K562 (cell line): ENCODE data around the gene PNPLA7. TPM values are rescaled to one million over a fixed set of nuclear protein-coding genes. Genes with fewer than 3 reads are reported as not detected.

Experiments
- ATAC-seq: fragments of 200-7000 bp; cut with Tn5 transposase; 3 replicates; pipeline ENCODE4 v1.9.1; 2020; ENCODE audit warnings: moderate library complexity
- BruUV-seq: library from RNA; stranded (reverse); fragments of 400-500 nt; replicated peaks from 2 replicates; lab custom pipeline; 2021; lab: Mats Ljungman, UMichigan
- CTCF ChIA-PET: fragments of 300-600 bp; formaldehyde crosslinking; extraction: SDS; loops from one replicate; lab custom pipeline; 2021; ENCODE audit warnings: low intra/inter-chr PET ratio; lab: Yijun Ruan, JAX
- POLR2A ChIA-PET: fragments of 300-600, 350-650 bp; sonication (Branson Sonifier 250); formaldehyde crosslinking; extraction: SDS; loops from one replicate; lab custom pipeline; 2021; ENCODE audit warnings: antibody characterized with exemption, inconsistent platforms; lab: Yijun Ruan, JAX
- DNase-seq, 4 experiments: peaks; one replicate each; pipeline versions ENCODE4 v3.0.0 to v3.0.0-alpha.2; 2011 to 2018; ENCODE audit warnings: low spot score in 3 of 4, mixed read lengths in 3 of 4; ENCODE audit errors: extremely low read depth in 1 of 4
- FAIRE-seq: peaks from 2 replicates; lab custom pipeline; 2011; peaks lifted over from hg19 to GRCh38; lab: Jason Lieb, UNC
- H2AFZ ChIP-seq: 2 replicates; pipeline ENCODE4 v1.6.0; 2011; ENCODE audit warnings: low read depth, low read length, control low read depth, inconsistent platforms
- H3K27ac ChIP-seq: fragments of 200-600 bp; 3 replicates; pipeline ENCODE4 v1.8.0; 2011; ENCODE audit warnings: low read depth, mild to moderate bottlenecking, control low read depth, inconsistent platforms, low read length, moderate library complexity, mixed read lengths; ENCODE audit errors: extremely low read depth
- H3K27me3 ChIP-seq, 2 experiments: fragments of 300-600 bp in 1 of 2; 2 replicates in 1 of 2; 3 replicates in 1 of 2; pipeline versions ENCODE4 v1.6.0 to v1.8.0; 2011; ENCODE audit warnings: inconsistent platforms in 2 of 2, low read length in 2 of 2, mild to moderate bottlenecking in 1 of 2, mixed read lengths in 1 of 2, moderate library complexity in 1 of 2; ENCODE audit not compliant: control insufficient read depth in 2 of 2, insufficient read depth in 2 of 2
- H3K36me3 ChIP-seq: fragments of 300-600 bp; 3 replicates; pipeline ENCODE4 v1.8.0; 2011; ENCODE audit warnings: mild to moderate bottlenecking, low read length, inconsistent platforms; ENCODE audit not compliant: control insufficient read depth, insufficient read depth
- H3K4me1 ChIP-seq, 2 experiments: fragments of 200-600 bp in 1 of 2; replicated peaks in 1 of 2; 2 replicates in 1 of 2; 3 replicates in 1 of 2; pipeline versions ENCODE4 v1.5.1 to v1.8.0; 2011; ENCODE audit warnings: inconsistent platforms in 2 of 2, low read length in 2 of 2, mild to moderate bottlenecking in 1 of 2, mixed read lengths in 1 of 2, moderate library complexity in 1 of 2; ENCODE audit not compliant: control insufficient read depth in 2 of 2, insufficient read depth in 2 of 2
- H3K4me2 ChIP-seq: 2 replicates; pipeline ENCODE4 v1.6.1; 2011; ENCODE audit warnings: low read length, control low read depth, inconsistent platforms, mixed read lengths; ENCODE audit not compliant: insufficient read depth
- H3K4me3 ChIP-seq: fragments of 200-600 bp; sonication (generic), shearing (Covaris generic); 2 replicates; pipeline ENCODE4 v1.5.1; 2016; ENCODE audit warnings: control low read depth, inconsistent platforms
- H3K79me2 ChIP-seq: fragments of 200-600 bp; 3 replicates; pipeline ENCODE4 v1.8.0; 2011; ENCODE audit warnings: low read length, inconsistent platforms; ENCODE audit not compliant: control insufficient read depth, insufficient read depth
- H3K9ac ChIP-seq, 2 experiments: 2 replicates each; pipeline versions ENCODE4 v1.6.0 to v1.6.1; 2011; ENCODE audit warnings: low read depth in 2 of 2, low read length in 2 of 2, control low read depth in 1 of 2, inconsistent platforms in 1 of 2, mild to moderate bottlenecking in 1 of 2, mixed read lengths in 1 of 2; ENCODE audit not compliant: insufficient read depth in 1 of 2
- H3K9me1 ChIP-seq: one replicate; pipeline ENCODE4 v1.6.0; 2011; ENCODE audit warnings: inconsistent platforms, mild to moderate bottlenecking, low read length, moderate library complexity; ENCODE audit not compliant: control insufficient read depth, insufficient read depth
- H3K9me3 ChIP-seq: replicated peaks from 2 replicates; pipeline ENCODE4 v1.5.1; 2011; ENCODE audit warnings: low read depth, low read length, inconsistent platforms; ENCODE audit not compliant: control insufficient read depth, insufficient read depth
- H4K20me1 ChIP-seq: replicated peaks from 2 replicates; pipeline ENCODE4 v1.6.1; 2011; ENCODE audit warnings: low read length, inconsistent platforms, mixed read lengths; ENCODE audit not compliant: control insufficient read depth, insufficient read depth
- COPS2 ChIP-seq: fragments of 450-650 bp; conservative IDR thresholded peaks from 2 replicates; pipeline ENCODE4 v1.6.1; 2016; ENCODE audit warnings: mild to moderate bottlenecking, moderate library complexity
- ESRRA ChIP-seq: fragments of 450-650 bp; IDR thresholded peaks from 2 replicates; pipeline ENCODE4 v1.6.1; 2014; ENCODE audit warnings: low read depth, mild to moderate bottlenecking, moderate library complexity, borderline replicate concordance
- NFIC ChIP-seq: fragments of 450-650 bp; IDR thresholded peaks from 2 replicates; pipeline ENCODE4 v1.6.1; 2017; ENCODE audit warnings: mild to moderate bottlenecking, inconsistent platforms
- POLR2G ChIP-seq: fragments of 200-400 bp; formaldehyde crosslinking; IDR thresholded peaks from 2 replicates; pipeline ENCODE4 v1.6.1; 2017; ENCODE audit warnings: low read depth, mild to moderate bottlenecking, antibody characterized with exemption, low read length, moderate library complexity
- RBFOX2 ChIP-seq: fragments of 200-400 bp; formaldehyde crosslinking; IDR thresholded peaks from 2 replicates; pipeline ENCODE4 v1.6.1; 2017; ENCODE audit warnings: low read depth, mild to moderate bottlenecking, low read length, moderate library complexity
- RCOR1 ChIP-seq, 2 experiments: IDR thresholded peaks; 2 replicates each; pipeline ENCODE4 v1.6.1; 2012; ENCODE audit warnings: low read depth in 2 of 2, low read length in 2 of 2, borderline replicate concordance in 1 of 2, improper control_type of control experiment in 1 of 2
- RNF2 ChIP-seq: sonication (generic); IDR thresholded peaks from 2 replicates; pipeline ENCODE4 v1.6.1; 2016
- SUPT5H ChIP-seq: fragments of 450-650 bp; IDR thresholded peaks from 2 replicates; pipeline ENCODE4 v1.6.1; 2016
- TCF7L2 ChIP-seq: fragments of 150-350 bp; IDR thresholded peaks from 2 replicates; pipeline ENCODE4 v1.6.1; 2016; ENCODE audit warnings: low read depth, mild to moderate bottlenecking, low read length, moderate library complexity
- ZBTB33 ChIP-seq: sonication (generic); formaldehyde crosslinking; IDR thresholded peaks from 2 replicates; pipeline ENCODE4 v1.8.1; 2023; ENCODE audit warnings: mild to moderate bottlenecking, missing genetic modification reagents
- ZNF263 ChIP-seq: sonication (generic); formaldehyde crosslinking; IDR thresholded peaks from 2 replicates; pipeline ENCODE4 v1.8.0; 2022; ENCODE audit warnings: mild to moderate bottlenecking, missing genetic modification reagents, borderline replicate concordance
- WGBS: fragments of 100-300 bp; shearing (Covaris generic); methylation state at CpG from one replicate; pipeline ENCODE4 v1.1.6; 2016; ENCODE audit warnings: low coverage, mixed read lengths; ENCODE audit not compliant: insufficient coverage; ENCODE audit errors: missing lambda C conversion rate; 5-methylcytosine and 5-hydroxymethylcytosine counted together
- in situ Hi-C: fragments of 300-500 bp; cut with MboI; formaldehyde crosslinking; loops from 4 replicates; pipeline ENCODE4 v1.15.0; 2018; ENCODE audit warnings: inconsistent platforms, mixed read lengths
- intact Hi-C: fragments of 100-400 bp; cut with micrococcal nuclease; formaldehyde crosslinking; loops from 2 replicates; pipeline ENCODE4 v1.14.2; 2022
- polyA plus RNA-seq, 8 experiments: library from polyadenylated mRNA; depleted of rRNA in 4 of 8; stranded (reverse) in 5 of 8; unstranded in 3 of 8; fragments of >200 nt; fragmentation: Nextera tagmentation in 2 of 8; fragmentation: Illumina TruSeq in 1 of 8; extraction: Ambion mirVana in 2 of 8; extraction: Trizol in 1 of 8; gene quantifications; 2 replicates each; pipeline versions ENCODE4 v1.2.1 to v1.2.3, GENCODE V29; 2011 to 2014; ENCODE audit warnings: inconsistent platforms in 1 of 8, missing spikeins in 1 of 8
- total RNA-seq, 7 experiments: library from RNA; depleted of rRNA in 6 of 7; stranded (reverse); fragments of >200 nt in 6 of 7; fragmentation: Illumina TruSeq in 2 of 7; extraction: Trizol in 2 of 7; gene quantifications; 2 replicates each; pipeline versions ENCODE4 v1.2.1 to v1.2.3, GENCODE V29; 2011 to 2021; ENCODE audit warnings: low replicate concordance in 1 of 7

PNPLA7 gene
- total and polyA plus RNA-seq, 9 of the 15 experiments (the other 6 are each of a cell fraction or from before 2014, with no cell fraction given): 0.01 to 0.85 (median 0.19) TPM; not detected in 1

GRCh38 chr9:137580209-137580953, 30.2 kb upstream of the PNPLA7 start:
- WGBS: 79% methylated on average over 19 of the region's 23 CpGs
- no peak overlapping the region for H3K4me2 ChIP-seq
- H3K4me1 ChIP-seq: peaks cover 22 to 61% of the 10 kb centered on the region in 2 experiments
- no peak overlapping the region for H2AFZ ChIP-seq
- no TSS peak for BruUV-seq
- in situ Hi-C loops: no loop called here
- ChIA-PET POLR2A (interaction anchor here (0.6 to 1.5 kb wide), 6 partner anchors 8 to 316 kb away, joined by 3 to 5 read pairs (median 4); partner anchors contain the start of genes EHMT1 and ZMYND19), CTCF (no interaction called here)
- peak overlapping the region in 1 of 2 experiments; percentile 80; a peak in 2 of 4 replicates for H3K9ac ChIP-seq
- peaks cover 34% of the 10 kb centered on the region for H3K79me2 ChIP-seq
- H3K9me1 ChIP-seq: peaks cover 12% of the 10 kb centered on the region
- intact Hi-C loops: loop anchor here (10.0 kb wide), 1 partner anchor 94 kb away; no protein-coding TSS in a partner anchor
- no peak for ATAC-seq
- H4K20me1 ChIP-seq: peaks cover 4% of the 10 kb centered on the region; the same call in 1 of the 2 replicates
- peaks cover 75% of the 10 kb centered on the region for H3K36me3 ChIP-seq
- no peaks in the 10 kb centered on the region for H3K9me3 ChIP-seq
- H3K4me3 ChIP-seq: no peak overlapping the region
- no peak for FAIRE-seq
- no peaks in the 10 kb centered on the region for H3K27me3 ChIP-seq
- H3K27ac ChIP-seq: no peak overlapping the region
- TF ChIP-seq RCOR1 (IDR thresholded peaks at IDR 0.05; ENCODE audit: borderline replicate concordance in 1 of 2, low read depth in 2 of 2, low read length in 2 of 2): no peak
- peak; percentile 44; the same call in 1 of the 2 replicates for TF ChIP-seq POLR2G
- TF ChIP-seq RBFOX2: peak; percentile 37; the same call in 1 of the 2 replicates
- TF ChIP-seq TCF7L2: no peak
- peak; percentile 69; the same call in 1 of the 2 replicates for TF ChIP-seq ZBTB33 (CRISPR knock-in tag)
- TF ChIP-seq COPS2: no peak
- peak; percentile 27; the same call in 1 of the 2 replicates for TF ChIP-seq SUPT5H
- TF ChIP-seq NFIC: peak; percentile 66
- no peak for TF ChIP-seq RNF2
- TF ChIP-seq ESRRA: no peak
- TF ChIP-seq ZNF263 (CRISPR knock-in tag): no peak
- DNase-seq: no peak
